HG03196 (cell line): ENCODE data around the gene PCDHGA11.
"Not testable (repeated sequence)": the region's sequence is repeated elsewhere in the genome, so short reads cannot be mapped to it uniquely, and the experiment has no call there.

Experiments used
- ATAC-seq: cut with Tn5 transposase; IDR thresholded peaks from one replicate; pipeline ENCODE4 v1.9.1; 2021; ENCODE audit not compliant: unreplicated experiment

Gene PCDHGA11

DNA sequence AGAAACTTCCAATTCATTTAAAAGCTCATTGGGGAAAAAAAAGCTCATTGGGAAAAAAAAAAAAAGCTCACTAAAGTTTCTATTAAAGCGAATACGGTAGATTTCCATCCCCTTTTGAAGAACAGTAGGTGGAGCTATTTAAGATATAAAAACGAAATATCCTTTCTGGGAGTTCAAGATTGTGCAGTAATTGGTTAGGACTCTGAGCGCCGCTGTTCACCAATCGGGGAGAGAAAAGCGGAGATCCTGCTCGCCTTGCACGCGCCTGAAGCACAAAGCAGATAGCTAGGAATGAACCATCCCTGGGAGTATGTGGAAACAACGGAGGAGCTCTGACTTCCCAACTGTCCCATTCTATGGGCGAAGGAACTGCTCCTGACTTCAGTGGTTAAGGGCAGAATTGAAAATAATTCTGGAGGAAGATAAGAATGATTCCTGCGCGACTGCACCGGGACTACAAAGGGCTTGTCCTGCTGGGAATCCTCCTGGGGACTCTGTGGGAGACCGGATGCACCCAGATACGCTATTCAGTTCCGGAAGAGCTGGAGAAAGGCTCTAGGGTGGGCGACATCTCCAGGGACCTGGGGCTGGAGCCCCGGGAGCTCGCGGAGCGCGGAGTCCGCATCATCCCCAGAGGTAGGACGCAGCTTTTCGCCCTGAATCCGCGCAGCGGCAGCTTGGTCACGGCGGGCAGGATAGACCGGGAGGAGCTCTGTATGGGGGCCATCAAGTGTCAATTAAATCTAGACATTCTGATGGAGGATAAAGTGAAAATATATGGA is 9.7 kb downstream of the PCDHGA11 start, which contains the start of gene PCDHGA12:
Gene PCDHGA12 (plus strand): TSS at position 176 of the 782 bp plus-strand sequence. CDS start 253 bp downstream, at position 429.
- no peak for ATAC-seq

- ATAC-seq = no peak
These were observed 10.4 kb downstream of the PCDHGA11 start for GRCh38 chr5:141431286-141431685.

DNA sequence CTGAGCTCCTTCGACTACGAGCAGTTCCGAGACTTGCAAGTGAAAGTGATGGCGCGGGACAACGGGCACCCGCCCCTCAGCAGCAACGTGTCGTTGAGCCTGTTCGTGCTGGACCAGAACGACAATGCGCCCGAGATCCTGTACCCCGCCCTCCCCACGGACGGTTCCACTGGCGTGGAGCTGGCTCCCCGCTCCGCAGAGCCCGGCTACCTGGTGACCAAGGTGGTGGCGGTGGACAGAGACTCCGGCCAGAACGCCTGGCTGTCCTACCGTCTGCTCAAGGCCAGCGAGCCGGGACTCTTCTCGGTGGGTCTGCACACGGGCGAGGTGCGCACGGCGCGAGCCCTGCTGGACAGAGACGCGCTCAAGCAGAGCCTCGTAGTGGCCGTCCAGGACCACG is 11.5 kb downstream of the PCDHGA11 start:
- not testable (repeated sequence) for ATAC-seq

GRCh38 chr5:141432726-141433125 is 11.9 kb downstream of the PCDHGA11 start:
- not testable (repeated sequence) for ATAC-seq

DNA sequence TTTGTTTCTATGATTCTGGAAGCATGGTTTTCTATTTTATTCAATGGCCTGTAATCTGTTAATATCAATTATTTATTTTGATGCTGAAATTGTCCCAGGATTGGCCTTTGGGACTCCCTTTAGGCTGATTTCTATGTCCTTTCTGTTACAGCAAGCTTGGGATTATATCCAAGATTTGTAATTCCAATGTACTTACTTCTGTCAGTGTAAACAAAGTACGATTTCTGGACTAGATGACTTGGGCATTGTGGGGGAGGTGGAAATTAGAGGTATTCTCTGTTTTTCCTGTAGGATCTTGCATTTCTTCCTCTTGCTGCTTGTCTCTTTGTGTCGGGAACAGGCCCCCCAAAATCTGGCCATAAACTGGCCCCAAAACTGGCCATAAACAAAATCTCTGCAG is 13.2 kb downstream of the PCDHGA11 start:
- ATAC-seq = no peak

DNA sequence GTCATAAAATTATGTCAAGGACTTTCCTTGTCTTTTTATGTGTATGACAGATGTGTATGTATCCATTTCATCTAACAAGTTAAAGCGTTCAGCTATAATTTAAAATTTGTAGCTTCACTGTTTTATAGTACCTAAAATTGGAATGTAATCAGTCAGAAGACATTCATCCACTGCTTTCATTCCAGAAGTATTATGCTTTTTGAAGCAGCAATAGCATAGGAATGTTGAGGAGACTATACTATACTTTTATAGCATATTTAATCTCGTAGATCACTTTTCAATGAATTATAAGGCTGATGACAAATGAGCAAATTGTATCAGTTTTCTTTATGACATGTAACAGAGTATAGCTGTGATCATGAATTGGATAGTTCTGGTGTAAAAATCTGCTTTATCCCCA is 16.4 kb downstream of the PCDHGA11 start:
- ATAC-seq = no peak

GRCh38 chr5:141439411-141440141 is 18.7 kb downstream of the PCDHGA11 start:
- no peak for ATAC-seq

DNA sequence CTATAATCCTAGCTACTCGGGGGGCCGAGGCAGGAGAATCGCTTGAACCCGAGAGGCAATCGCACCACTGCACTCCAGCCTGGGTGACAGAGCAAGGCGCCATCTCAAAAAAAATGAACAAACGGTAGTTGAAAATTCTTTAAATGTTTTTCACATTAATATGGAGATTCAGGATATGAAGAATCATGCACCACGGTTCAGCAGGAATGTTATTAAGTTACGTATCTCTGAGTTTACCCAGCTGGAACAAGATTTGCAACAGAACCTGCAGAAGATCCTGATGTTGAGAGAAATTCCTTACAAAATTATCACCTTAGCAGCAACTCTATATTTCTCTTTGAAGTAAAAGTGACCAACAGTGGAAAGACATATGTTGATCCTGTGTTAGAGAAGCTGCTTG is 19.5 kb downstream of the PCDHGA11 start:
- no peak for ATAC-seq

DNA sequence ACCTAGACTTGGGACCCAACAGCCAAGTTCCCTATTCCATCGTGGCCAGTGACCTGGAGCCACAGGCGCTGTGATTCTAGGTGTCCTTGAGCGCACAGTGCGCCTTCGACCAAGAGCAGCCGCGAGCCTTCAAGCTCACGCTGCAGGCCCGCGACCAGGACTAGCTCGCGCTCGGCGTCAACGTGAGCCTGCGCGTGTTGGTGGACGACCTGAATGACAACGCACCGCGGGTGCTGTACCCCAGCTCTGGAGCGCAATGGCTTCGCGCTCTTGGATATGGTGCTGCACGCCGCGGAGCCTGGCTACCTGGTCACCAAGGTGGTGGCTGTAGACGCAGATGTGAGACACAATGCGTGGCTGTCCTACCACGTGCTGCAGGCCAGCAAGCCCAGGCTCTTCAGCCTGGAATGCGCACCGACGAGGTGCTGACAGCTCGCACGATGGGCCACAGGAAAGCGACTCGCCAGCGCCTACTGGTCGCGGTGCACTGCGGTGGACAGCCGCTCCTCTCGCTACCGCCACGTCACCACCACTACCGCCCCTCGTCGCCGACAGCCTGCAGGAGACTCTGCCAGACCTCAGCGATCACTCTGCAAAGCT is 20.8 kb downstream of the PCDHGA11 start:
- ATAC-seq = no peak

- no peak for ATAC-seq
These were observed 44.5 kb downstream of the PCDHGA11 start for GRCh38 chr5:141465351-141465750.
